Kidney (tissue), 14 donors: Measurements from ENCODE around the gene GPT2. TPM values are rescaled to one million over a fixed set of nuclear protein-coding genes. Genes with fewer than 3 reads are reported as not detected.
A peak's percentile ranks its signal among the peaks of the same experiment; 100 is the strongest.
"Not testable (repeated sequence)": the region's sequence is repeated elsewhere in the genome, so short reads cannot be mapped to it uniquely, and the experiment has no call there.

Experiments
- DNase-seq, 5 donors: peaks; one replicate each; pipeline ENCODE4 v3.0.0-alpha.2; 2013 to 2020
- FAIRE-seq: peaks from 2 replicates; lab custom pipeline; 2012; peaks lifted over from hg19 to GRCh38; lab: Jason Lieb, UNC
- H3K27ac ChIP-seq, 2 donors: one replicate each; pipeline ENCODE4 v1.7.0; 2013; ENCODE audit warnings: low read depth in 2 of 2, low read length in 2 of 2, inconsistent platforms in 1 of 2
- H3K27me3 ChIP-seq: one replicate; pipeline ENCODE4 v1.7.1; 2013; ENCODE audit warnings: low read length, inconsistent platforms; ENCODE audit not compliant: control insufficient read depth, insufficient read depth
- H3K36me3 ChIP-seq, 3 donors: one replicate each; pipeline versions ENCODE4 v1.7.0 to v1.7.1; 2013; ENCODE audit warnings: low read length in 3 of 3, control low read depth in 1 of 3, inconsistent platforms in 1 of 3; ENCODE audit not compliant: insufficient read depth in 3 of 3, control insufficient read depth in 2 of 3
- H3K4me1 ChIP-seq, 3 donors: one replicate each; pipeline versions ENCODE4 v1.7.0 to v1.7.1; 2013; ENCODE audit warnings: low read length in 3 of 3, inconsistent platforms in 1 of 3, low read depth in 1 of 3; ENCODE audit not compliant: control insufficient read depth in 2 of 3, insufficient read depth in 2 of 3
- H3K4me3 ChIP-seq, 3 donors: one replicate each; pipeline versions ENCODE4 v1.7.0 to v1.8.1; 2013; ENCODE audit warnings: low read length in 3 of 3, control low read depth in 1 of 3, inconsistent platforms in 1 of 3
- H3K9ac ChIP-seq, 3 donors: one replicate each; pipeline versions ENCODE4 v1.7.0 to v1.7.1; 2013; ENCODE audit warnings: low read length in 3 of 3, control low read depth in 1 of 3, inconsistent platforms in 1 of 3
- H3K9me3 ChIP-seq, 3 donors: one replicate each; pipeline versions ENCODE4 v1.7.0 to v1.7.1; 2013; ENCODE audit warnings: low read length in 3 of 3, control low read depth in 1 of 3, inconsistent platforms in 1 of 3; ENCODE audit not compliant: control insufficient read depth in 2 of 3, insufficient read depth in 1 of 3
- intact Hi-C: fragments of 100-400 bp; cut with DNase I; formaldehyde crosslinking; loops from one replicate; pipeline ENCODE4 v1.11.1; 2022
- polyA plus RNA-seq: library from polyadenylated mRNA; stranded (reverse); fragments of 350-450 nt; fragmentation: Illumina TruSeq; extraction: RNeasy Lipid Tissue Mini Kit (QIAGEN cat#74804); gene quantifications from one replicate; pipeline ENCODE4 v1.2.3, GENCODE V29; 2014; ENCODE audit warnings: low read depth, low replicate concordance; ENCODE audit not compliant: insufficient read depth
- total RNA-seq: library from RNA; stranded (reverse); fragmentation: NEBNext Ultra II Directional; extraction: Animal tissue kit (Norgen Biotek cat#: 25700); gene quantifications from one replicate; pipeline ENCODE4 v1.2.1, GENCODE V29; 2021
- TF ChIP-seq, protein P1 (sequence below): IDR thresholded peaks from 3 replicates; pipeline ENCODE4 v1.5.1; 2012; ENCODE audit warnings: mild to moderate bottlenecking, moderate library complexity, borderline replicate concordance; ENCODE audit not compliant: insufficient read depth; ENCODE audit errors: extremely low read depth
- donor health status: control.
- donor health status: control.
- donor health status: control.
- donor health status: control.
- donor health status: control.
- donor health status: DM: yes; HTN: yes; CAD: no.
- donor health status: Normal renal cell carcinoma (clear cell type).

The GPT2 gene
- total and polyA plus RNA-seq, 2 donors from 2014 or later = 6.5 to 37.1 TPM

DNA sequence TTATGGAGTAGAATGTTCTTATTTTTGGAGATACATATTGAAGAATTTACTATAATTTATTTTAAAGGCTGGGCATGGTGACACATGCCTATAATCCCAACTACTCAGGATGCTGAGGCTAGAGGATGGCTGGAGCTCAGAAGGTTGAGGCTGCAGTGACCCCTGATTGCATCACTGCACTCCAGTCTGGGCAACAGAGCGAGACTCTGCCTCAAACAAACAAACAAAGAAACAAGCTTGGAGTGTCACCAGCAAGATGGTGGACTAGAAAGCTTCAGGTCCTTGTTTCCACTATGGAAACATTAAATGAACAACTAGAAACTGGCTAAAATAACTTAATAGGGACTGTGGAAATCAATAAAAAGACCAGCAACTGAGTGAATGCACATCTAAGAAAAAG lies 17.9 kb upstream of the GPT2 start:
- no peaks in the 10 kb centered on the region for H3K36me3 ChIP-seq
- no peaks in the 10 kb centered on the region for H3K27me3 ChIP-seq
- no peak overlapping the region for H3K4me3 ChIP-seq
- H3K9me3 ChIP-seq = no peaks in the 10 kb centered on the region
- DNase-seq (no peak), FAIRE-seq (no peak)
- H3K9ac ChIP-seq = no peak overlapping the region
- TF ChIP-seq, protein P1, sequence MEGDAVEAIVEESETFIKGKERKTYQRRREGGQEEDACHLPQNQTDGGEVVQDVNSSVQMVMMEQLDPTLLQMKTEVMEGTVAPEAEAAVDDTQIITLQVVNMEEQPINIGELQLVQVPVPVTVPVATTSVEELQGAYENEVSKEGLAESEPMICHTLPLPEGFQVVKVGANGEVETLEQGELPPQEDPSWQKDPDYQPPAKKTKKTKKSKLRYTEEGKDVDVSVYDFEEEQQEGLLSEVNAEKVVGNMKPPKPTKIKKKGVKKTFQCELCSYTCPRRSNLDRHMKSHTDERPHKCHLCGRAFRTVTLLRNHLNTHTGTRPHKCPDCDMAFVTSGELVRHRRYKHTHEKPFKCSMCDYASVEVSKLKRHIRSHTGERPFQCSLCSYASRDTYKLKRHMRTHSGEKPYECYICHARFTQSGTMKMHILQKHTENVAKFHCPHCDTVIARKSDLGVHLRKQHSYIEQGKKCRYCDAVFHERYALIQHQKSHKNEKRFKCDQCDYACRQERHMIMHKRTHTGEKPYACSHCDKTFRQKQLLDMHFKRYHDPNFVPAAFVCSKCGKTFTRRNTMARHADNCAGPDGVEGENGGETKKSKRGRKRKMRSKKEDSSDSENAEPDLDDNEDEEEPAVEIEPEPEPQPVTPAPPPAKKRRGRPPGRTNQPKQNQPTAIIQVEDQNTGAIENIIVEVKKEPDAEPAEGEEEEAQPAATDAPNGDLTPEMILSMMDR = no peak
- peaks cover 0 to 6% (median 5%) of the 10 kb centered on the region in 3 donors for H3K4me1 ChIP-seq
- H3K27ac ChIP-seq = no peak overlapping the region
- intact Hi-C loops = no loop called here

DNA sequence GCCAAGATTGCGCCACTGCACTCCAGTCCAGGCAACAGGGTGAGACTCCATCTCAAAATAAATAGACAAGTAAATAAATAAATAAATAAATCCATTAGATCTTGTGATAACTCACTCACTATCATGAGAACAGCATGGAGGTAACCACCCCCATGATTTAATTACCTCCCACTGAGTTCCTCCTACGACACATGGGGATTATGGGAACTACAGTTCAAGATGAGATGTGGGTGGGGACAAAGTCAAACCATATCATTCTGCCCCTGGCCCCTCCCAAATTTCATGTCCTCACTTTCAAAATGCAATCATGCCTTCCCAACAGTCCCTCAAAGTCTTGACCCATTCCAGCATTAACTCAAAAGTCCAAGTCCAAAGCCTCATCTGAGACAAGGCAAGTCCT lies 16.7 kb upstream of the GPT2 start:
- intact Hi-C loops, H3K9me3 ChIP-seq, H3K36me3 ChIP-seq, FAIRE-seq, H3K4me3 ChIP-seq, H3K27ac ChIP-seq, H3K4me1 ChIP-seq, DNase-seq, H3K27me3 ChIP-seq, H3K9ac ChIP-seq: not testable (repeated sequence)

DNA sequence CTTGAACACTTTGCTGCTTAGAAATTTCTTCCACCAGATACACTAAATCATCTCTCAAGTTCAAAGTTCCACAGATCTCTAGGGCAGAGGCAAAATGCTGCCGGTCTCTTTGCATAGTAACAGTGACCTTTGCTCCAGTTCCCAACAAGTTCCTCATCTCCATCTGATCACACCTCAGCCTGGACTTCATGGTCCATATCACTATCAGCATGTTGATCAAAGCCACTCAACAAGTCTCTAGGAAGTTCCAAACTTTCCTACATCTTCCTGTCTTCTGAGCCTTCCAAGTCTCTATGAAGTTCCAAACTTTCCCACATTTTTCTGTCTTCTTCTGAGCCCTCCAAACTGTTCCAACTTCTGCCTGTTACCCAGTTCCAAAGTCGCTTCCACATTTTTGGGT lies 15.3 kb upstream of the GPT2 start:
- intact Hi-C loops, H3K27ac ChIP-seq, H3K4me3 ChIP-seq, H3K36me3 ChIP-seq, H3K9me3 ChIP-seq, H3K27me3 ChIP-seq, H3K9ac ChIP-seq, H3K4me1 ChIP-seq, DNase-seq, FAIRE-seq: not testable (repeated sequence)

DNA sequence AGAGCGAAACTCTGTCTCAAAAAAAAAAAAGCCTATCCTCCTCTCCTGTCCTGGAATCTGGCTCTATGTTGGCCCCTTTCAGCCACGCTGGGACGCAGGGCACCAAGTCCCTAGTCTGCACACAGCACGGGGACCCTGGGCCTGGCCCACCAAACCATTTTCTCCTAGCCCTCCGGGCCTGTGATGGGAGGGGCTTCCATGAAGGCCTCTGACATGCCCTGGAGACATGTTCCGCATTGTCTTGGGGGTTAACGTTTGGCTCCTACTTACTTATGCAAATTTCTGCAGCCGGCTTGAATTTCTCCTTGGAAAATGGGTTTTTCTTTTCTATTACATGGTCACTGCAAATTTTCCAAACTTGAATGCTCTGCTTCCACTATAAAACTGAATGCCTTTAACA lies 12.6 kb upstream of the GPT2 start:
- peaks cover 2 to 17% (median 9%) of the 10 kb centered on the region in 3 donors for H3K4me1 ChIP-seq
- TF ChIP-seq, protein P1 = no peak
- no peaks in the 10 kb centered on the region for H3K36me3 ChIP-seq
- H3K9ac ChIP-seq = no peak overlapping the region
- FAIRE-seq (no peak), DNase-seq (no peak)
- no peak overlapping the region for H3K4me3 ChIP-seq
- H3K27me3 ChIP-seq = no peaks in the 10 kb centered on the region
- peak overlapping the region in 1 of 2 donors; percentile 23 for H3K27ac ChIP-seq
- no peaks in the 10 kb centered on the region for H3K9me3 ChIP-seq
- intact Hi-C loops = no loop called here
